ENCODE data around the gene SHANK1.

SHANK1 gene

DNA sequence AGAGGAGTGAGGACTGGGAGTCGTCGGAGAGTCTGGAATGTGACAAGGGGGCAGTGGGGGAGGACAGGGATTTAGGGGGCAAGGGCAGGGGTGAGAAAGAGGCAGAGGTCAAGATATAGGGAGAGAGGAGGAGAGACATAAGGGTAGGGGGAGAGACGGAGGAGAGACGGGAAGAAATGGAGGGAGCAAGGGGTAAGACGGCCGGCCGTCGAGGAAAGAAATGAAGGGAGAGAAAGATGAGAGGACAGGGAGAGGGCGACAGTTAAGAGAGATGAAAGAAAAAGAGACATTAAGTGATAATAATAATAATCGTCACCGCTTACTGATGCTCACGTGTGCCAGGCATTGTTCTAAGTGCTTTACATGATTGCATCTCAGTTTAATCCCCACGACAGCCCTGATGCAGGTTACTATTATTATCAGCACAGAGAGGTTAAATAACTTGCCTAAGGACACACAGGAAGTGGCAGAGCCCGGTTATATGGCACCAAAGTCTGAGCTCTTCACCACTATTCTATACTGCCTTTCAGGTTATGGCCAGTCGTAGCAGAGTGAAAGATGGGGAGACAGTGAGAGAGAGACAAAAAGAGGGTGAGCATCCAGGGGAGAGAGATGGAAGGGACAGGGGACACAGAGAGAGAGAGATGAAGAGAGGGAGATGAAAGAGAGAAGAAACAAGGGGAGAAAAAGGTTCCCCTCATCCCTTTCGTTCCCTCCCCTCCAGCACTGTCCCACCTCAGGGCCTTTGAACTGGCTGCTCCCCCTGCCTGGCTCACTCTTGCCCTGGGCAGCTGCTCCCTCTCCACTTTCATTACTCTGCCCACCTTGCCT lies 56.7 kb downstream of the SHANK1 start:
- in situ Hi-C loops (cut with MboI; ENCODE audit: low sequenced_read_pairs), result no loop called here

DNA sequence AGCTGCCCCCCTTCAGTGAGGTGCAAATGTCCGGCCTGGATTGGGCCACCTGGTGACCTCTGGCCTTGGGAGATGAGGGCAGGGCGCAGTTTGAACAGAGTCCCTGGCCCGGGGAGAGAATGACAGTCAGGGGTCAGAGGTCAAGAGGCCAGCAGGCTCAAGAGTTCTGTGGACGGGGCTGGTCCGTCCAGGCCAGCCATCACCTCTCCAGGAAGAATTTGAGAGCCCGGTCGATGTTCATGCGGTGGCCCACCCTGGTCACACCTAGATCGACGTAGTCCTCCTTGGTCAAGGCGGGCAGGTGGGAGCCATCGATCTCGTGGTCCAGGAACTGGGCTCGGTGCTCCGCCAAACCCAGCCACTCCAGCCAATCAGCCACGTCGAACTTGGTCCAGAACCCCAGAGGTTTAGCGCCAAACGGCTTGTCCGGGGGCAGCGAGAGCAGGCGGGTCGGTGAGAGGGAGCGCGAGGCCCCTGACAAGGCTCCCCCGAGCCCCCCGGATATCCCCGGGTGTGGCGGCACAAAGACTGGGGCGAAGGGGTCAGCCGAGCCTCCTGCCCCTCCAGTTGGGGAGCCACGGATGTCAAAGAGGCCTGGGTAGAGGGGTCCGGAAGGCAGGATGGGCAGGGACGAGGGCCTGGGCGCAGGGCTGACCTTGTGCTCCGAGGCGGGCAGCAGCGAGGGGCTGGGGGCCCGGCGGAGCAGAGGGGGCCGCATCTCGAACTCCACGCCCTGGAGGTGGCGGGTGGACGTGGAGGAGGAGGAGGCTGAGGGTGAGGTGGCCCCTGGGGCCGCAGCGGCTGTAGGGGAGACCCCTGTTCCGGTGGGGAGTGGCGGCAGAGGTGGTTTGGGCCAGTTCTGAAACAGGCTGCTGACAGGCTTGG lies 57.6 kb downstream of the SHANK1 start:
- in situ Hi-C loops (cut with MboI; ENCODE audit: low sequenced_read_pairs), result no loop called here

DNA sequence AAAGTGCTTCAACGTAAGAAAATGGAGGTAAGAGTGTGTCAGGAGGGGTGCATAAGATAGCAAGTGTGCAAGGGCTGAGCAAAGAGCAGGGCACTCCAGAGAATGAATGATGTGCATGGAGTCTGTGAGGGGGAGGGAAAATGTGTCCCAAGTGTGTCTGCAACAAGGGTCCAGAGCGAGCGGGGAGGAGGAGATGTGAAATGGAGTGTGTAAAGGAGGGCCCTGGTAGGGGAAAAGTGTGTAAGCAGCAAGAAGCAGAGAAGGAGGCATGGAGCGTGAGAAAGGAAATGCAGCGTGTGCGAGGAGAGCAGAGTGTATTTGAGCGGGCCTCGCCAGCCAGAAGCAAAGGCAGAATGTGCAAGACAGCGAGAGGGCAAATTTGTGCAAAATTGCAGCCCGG lies 58.6 kb downstream of the SHANK1 start:
- in situ Hi-C loops (cut with MboI; ENCODE audit: low sequenced_read_pairs), result no loop called here

DNA sequence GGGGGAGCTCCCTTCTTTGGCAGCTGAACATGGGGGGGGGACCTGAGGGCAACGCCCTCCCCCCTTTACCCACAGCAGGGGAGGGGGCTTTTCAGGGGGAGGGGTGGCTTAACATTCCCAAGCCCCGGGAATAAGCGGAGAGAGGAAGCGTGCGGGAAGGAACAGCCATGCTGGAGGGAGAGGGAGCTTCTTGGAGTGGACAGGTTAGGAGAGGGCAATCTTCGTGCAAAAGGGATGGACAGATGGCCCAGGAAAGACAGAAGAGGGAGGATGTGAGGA lies 59.6 kb downstream of the SHANK1 start:
- in situ Hi-C loops (cut with MboI; ENCODE audit: low sequenced_read_pairs), result no loop called here

DNA sequence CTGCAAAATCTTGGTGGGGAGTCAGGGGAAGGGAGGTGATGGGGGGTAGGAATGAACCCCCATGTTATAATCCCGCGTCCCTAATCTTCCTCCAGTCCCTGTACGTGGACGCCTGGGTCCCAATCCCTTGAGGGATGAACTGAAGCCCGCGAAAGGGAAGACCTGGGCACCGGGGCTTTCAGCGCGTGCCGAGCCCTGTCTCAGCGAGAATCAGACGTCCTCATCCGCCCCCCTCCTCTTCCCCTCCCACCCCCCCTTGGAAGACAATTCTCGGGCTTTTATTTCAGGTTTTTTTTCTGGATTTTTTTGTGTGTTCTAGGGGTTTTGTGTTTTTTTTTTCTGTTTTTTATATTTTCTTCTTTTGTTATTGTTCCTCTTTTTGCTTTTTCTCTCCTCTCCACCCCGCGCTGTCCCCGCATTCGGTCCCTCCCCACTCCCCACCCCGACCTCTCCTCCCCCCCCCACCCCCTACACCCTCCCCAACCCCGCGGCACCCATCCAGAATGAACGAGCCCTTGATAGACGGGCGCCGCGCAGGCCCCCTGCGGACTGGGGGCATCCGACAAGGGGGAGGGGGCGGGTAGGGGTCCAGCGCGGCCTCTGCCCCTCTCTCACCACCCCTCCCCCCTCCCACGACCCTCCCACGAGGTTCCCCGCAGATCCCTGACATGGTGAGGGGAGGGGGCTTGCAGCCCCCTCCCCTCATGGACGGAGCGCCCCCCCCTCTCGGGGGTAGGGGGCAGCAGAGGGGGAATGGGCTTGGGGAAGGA lies 60.1 kb downstream of the SHANK1 start:
- in situ Hi-C loops (cut with MboI; ENCODE audit: low sequenced_read_pairs), result no loop called here

DNA sequence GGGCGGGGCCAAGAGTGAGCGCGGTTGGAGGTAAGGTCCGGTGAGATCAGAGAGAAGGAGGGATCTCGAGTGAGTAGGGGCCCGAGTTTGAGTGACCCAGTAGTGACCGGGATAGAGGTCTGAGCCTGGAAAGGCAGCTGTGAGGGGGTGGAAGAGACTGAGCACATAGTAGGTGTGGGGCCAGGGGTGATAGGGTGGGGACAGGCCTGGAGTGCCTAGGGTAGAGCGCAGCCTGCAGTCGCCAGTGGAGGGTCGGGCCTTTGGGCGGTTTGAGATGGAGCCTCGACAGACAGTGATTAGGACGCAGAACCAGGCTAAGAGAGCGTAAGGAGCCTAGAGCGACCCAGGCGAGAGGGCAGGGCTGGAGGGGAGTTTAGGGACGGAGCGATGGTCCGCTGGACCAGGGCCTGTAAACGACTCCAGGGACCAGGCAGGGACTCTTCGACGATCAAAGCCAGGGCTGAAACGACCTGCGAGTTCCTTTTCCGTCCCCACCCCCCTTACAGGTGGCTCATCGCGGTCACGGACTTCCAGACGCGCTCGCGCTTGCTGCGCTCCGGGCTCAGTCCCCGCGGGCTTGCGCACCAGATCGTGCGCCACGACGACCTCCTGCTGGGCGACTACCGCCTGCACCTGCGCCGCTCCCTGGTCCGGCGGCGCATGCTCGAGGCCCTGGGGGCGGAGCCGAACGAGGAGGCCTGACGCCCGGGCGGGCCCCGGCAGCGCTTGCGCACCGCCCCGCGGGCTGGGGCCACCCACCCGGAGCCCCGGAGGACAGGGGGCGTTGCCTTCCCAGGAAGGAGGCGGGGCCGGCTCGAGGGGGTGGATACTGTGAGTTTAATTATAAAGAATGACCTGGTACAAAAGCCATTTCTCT lies 60.9 kb downstream of the SHANK1 start:
- in situ Hi-C loops (cut with MboI; ENCODE audit: low sequenced_read_pairs), result no loop called here

DNA sequence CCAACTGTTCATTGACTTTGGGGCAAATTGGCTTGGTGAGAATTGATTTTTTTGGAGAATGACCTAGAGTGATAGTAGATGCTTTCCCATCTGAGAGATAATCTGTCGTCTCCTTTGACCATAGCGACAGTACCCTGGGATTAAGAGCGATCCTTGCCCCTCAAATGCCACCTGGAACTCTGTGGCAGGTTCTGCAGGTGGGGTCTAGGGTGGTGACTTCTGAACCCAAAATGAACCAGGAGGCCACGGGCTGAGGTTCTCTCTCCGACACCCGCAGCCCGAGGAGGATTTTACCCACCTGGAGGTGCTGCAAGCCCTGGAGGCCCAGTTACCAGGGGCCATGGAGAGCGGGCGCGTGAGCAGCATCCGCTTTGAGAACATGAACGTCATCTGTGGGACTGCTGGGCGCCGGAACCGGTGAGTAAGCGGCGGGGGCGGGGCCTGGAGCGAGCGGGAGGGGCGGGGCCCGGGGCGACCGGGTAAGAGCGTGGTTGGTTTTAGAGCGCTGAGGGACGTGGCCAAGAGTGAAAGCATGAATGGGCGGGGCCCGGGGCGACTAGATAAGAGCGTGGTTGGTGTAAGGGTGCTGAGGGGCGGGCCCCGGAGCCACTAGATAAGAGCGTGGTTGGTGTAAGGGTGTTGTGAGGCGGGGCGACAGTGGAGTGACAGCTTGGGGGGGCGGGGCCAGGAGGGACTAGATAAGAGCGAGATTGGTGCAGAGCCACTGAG lies 61.7 kb downstream of the SHANK1 start:
- in situ Hi-C loops (cut with MboI; ENCODE audit: low sequenced_read_pairs), result no loop called here

DNA sequence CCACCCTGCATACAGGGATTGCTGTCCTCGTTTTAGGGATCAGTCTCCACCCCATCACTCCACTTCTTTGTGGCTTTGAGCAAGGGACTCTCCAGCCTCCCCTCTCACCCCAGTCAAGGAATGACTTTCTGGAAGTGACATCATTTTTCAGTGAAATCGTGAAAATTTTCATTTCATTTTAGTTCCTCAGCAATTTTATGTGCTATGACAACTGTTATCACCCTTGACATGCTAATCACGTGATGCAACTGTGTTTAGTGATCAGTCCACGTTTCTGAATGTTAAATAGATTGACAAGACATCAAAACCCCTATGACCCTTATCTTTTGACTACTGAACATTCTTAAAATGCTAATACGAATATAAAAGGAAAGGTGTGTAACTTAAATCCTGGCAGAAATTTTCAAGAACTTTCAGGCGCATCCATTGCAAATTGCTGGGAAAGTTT lies 62.4 kb downstream of the SHANK1 start:
- in situ Hi-C loops (cut with MboI; ENCODE audit: low sequenced_read_pairs), result no loop called here

DNA sequence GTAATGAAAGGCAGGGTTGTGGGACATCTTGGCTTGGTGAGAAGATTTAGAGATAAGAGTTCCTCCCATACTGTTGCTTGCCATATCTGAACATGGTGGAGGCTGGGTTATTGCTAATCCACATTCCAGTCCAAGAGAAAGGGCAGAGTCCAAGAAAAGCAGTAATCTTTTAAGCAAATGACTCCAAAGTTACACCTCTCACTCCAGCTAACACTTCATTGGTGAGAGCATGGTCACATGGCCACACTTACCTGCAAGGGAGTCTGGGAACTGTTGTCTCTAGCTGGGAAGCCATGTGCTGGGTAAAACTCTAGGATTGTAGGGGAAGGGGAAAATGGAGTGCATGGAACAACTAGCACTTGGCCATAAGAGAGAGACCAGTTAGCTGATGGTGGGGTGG lies 64.7 kb downstream of the SHANK1 start:
- in situ Hi-C loops (cut with MboI; ENCODE audit: low sequenced_read_pairs), result no loop called here

DNA sequence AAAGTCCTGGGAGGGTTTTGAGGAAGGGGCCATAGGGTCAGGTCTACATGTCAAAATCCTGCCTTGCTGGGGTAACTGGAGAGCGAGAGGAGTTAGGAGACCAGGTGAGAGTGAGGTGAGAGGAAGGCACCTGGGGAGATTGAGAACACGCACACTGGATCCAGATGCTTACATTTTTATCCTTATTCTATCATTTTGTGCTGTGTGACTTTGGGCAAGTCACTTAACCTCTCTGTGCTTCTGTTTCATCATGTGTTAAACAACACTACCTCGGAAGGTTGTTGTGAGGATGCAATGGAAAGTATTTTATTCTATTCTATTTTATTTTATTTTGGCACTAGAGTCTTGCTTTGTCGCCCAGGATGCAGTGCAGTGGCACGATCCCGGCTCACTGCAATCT lies 66.9 kb downstream of the SHANK1 start:
- in situ Hi-C loops (cut with MboI; ENCODE audit: low sequenced_read_pairs), result no loop called here

DNA sequence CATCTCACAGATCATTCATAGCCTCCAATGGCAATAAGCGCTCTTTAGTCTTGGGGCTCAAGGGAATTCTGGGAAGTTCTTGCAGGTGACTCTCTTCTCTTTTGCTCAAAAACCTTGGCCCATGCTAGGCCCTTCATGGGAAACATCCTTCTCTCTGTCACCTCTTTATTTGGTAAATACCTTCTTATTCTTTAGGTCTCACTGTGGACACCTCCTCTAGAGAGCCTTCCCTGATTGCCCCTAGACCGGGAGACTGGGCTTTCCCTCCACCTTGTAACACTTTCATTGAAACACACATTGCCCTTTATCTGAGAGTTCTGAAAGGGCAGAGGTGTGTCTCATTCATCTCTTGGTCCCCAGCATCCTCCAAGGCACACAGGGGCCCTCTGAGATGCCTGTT lies 68.4 kb downstream of the SHANK1 start:
- in situ Hi-C loops (cut with MboI; ENCODE audit: low sequenced_read_pairs), result no loop called here

DNA sequence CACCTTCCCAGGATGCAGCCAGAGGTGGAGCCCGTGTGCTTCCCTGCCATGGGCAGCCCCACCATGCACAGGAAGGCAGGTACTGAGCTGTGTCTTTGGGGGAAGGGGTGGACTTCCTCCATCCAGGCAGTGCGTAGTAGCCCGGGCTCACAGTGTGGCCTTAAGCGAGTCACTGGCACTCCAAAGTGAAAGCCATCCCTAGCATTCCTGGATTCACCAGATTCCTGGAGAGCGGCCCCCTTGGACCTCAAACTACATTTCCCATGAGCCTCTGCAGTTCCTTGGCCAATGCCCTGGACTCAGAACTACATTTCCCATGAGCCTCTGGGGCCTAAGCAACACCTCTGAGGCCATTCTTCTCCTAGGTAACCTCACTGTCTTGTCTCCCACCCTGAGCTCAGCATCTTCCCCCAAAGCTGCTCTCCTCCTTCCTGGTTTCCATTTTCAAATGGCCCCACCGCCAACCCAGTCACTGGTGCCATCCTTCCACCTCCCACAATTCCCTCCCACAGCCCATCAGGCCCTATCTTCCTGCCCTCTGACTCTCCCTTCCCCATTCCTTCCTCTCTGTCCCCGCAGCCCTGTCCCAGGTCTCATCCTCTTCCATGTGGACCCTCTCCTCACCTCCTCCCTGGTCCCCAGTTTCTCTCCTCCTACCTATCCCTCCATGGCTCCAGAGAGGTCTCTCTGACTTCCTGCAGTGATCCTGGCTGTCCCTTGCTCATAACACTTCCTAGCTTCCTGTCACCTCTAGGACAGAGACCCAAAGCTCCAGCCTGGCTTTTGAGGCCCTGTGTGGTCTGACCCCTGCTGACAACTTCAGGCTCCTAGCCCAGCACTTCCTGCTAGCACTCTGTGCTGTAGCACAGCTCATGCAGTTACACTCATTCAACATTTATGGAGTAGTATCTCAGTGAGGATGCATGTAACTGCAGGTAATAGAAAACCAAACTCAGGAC lies 69.9 kb downstream of the SHANK1 start, which contains the start of gene C19orf81:
TSS of gene C19orf81 (plus strand) at position 13 of the 959 bp plus-strand sequence. CDS start at position 13, 0 bp downstream.
- in situ Hi-C loops (cut with MboI; ENCODE audit: low sequenced_read_pairs), result no loop called here

DNA sequence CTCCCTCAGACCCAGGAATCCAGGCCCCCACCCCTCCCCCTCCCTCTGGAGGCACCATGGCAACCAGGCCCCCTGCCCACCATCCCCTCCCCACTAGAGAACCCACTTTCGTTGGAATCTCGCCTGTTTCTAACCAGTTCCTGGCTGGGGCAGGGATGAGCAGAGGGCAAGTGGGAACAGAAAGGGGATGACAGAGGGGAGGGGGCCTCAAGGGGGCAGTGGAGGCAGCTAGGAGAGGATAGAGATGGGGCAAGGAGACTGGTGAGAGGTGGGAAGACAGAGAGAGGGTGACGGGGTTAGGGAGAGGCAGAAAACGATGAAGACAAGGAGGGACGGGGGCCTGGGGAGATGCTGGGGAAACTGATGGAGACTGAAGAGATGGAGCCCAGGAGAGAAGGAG lies 70.9 kb downstream of the SHANK1 start:
- in situ Hi-C loops (cut with MboI; ENCODE audit: low sequenced_read_pairs), result no loop called here

DNA sequence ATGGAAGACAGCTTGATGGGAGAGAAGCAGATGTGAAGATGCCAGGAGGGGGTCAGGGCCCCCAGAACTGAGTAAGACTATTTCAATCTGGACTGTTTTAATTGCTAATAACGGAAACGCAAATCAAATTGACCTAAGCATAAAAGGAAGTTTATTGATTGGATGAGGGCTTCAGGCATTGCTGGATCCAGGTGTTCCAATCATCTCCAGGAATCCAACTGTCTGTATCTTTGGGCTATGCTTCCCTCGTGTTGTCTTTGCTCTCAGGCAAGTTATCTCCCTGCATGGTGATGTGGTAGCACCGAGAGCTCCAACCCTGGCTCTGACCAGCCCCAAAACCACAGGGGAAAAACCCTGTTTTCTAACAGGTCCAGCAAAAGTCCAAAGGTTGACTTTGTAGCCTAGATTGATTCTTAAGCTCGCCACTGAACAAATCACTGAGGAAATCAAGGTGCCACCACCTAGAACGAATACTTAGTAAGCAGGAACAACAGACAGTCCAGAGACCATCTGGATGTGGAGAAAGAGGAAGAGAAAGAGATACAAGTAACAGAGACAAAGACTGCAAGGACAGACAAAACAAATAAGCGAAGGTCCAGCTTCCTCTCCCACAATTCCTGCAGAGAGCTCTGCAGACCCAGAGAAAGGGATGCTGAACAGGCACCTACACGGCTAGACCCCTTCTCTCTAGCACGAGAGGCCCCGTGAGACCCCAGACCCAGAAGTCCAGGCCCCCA lies 71.6 kb downstream of the SHANK1 start:
- in situ Hi-C loops (cut with MboI; ENCODE audit: low sequenced_read_pairs), result no loop called here

DNA sequence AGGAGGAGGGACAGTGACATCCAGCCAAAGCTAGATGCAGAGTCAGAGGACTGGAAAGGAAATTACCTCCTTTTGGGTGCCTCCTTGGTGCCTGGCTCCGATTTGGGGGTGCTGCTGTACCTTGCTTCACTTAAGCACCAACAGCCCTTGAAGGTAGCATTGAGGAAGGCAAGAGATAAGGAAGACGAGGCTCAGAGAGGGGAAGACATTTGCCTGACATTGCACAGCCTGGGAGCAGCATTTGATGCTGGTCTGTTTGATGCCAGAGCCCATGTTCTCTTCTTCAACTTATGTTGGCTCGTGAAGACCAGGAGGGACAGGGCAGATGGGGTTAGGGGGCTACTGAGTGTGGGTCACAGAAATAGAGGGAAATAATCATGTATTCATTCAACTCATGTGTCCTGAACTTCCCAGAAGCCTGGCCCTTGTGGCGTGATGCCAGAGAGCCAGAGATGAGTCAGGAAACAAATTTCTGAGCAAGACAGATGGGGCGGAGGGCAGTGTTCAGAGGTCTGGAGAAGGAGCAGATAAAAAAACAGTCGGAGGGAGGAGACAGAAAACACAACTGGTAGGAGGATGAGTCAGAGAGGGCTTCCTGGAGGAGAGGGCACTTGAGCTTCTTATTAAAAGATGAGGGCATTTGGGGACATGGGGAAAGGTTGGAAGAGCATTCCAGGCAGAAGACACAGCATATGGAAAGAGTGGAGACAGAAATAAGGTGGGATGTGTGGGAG lies 73.4 kb downstream of the SHANK1 start:
- in situ Hi-C loops (cut with MboI; ENCODE audit: low sequenced_read_pairs), result no loop called here

DNA sequence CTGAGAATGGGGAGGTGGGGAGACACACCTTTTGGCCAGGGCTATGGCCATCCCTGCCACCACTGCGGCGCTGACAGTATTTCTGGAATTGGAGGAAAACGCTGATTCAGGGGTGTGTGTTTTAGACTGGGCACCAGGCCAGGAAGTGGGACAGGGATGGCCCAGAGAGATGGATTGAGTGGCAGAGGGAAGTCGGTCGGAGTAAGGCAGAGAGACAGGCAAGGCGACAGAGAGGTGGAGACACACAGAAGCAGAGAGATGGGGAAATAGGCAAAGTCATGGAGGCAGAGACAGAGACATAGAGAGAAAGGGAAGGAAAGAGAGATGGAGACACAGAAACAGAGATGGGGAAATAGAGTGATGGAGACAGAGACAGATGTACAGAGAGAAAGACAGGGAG lies 74.5 kb downstream of the SHANK1 start:
- in situ Hi-C loops (cut with MboI; ENCODE audit: low sequenced_read_pairs), result no loop called here

DNA sequence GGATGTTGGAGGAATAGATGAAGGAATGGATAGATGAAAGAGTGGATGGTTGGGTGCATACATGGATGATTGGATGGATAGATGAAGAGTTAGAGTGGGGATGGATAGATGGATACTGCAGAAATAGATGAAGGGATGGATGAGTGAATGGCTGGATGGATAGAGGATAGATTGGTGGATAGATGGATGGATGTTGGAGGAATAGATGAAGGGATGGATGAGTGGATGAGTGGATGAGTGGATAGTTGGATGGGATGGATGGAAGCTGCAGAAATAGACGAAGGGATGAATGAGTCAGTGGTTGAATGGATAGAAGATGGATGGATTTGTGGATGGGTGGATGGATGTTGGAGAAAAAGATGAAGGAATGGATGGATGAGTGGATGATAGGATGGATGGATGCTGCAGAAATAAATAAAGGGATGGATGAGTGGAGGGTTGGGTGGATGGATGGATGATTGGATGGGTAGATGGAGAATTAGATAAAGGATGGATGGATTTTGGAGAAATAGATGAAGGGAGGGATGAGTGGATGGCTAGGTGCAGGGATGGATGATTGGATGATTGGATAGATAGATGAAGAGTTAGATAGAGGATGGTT lies 75.2 kb downstream of the SHANK1 start:
- in situ Hi-C loops (cut with MboI; ENCODE audit: low sequenced_read_pairs), result no loop called here

Measured in HL-60/S4 treated with retinoic acid at 250 ng/mL for 4 days and 3 days (cell line).